Esophagus (tissue), 2 donors: ENCODE measurements around the gene TUBB8. TPM values are rescaled to one million over a fixed set of nuclear protein-coding genes. Genes with fewer than 3 reads are reported as not detected.
"Not testable (repeated sequence)": the region's sequence is repeated elsewhere in the genome, so short reads cannot be mapped to it uniquely, and the experiment has no call there.

Experiments
- H3K27ac ChIP-seq, 2 donors: one replicate each; pipeline ENCODE4 v1.5.1; 2013; ENCODE audit warnings: low read depth in 2 of 2, mild to moderate bottlenecking in 2 of 2, inconsistent platforms in 1 of 2, low read length in 1 of 2, moderate library complexity in 1 of 2
- H3K27me3 ChIP-seq, 2 donors: one replicate each; pipeline ENCODE4 v1.6.1; 2013; ENCODE audit warnings: low read length in 2 of 2, control low read depth in 1 of 2, mild to moderate bottlenecking in 1 of 2; ENCODE audit not compliant: insufficient read depth in 2 of 2, control insufficient read depth in 1 of 2
- H3K36me3 ChIP-seq, 2 donors: one replicate each; pipeline ENCODE4 v1.6.1; 2013; ENCODE audit warnings: low read length in 1 of 2; ENCODE audit not compliant: control insufficient read depth in 2 of 2, insufficient read depth in 2 of 2
- H3K4me1 ChIP-seq, 2 donors: one replicate each; pipeline ENCODE4 v1.6.1; 2013; ENCODE audit warnings: low read length in 1 of 2; ENCODE audit not compliant: control insufficient read depth in 2 of 2, insufficient read depth in 2 of 2
- H3K4me3 ChIP-seq, 2 donors: one replicate each; pipeline ENCODE4 v1.5.1; 2013; ENCODE audit warnings: low read length in 2 of 2, mild to moderate bottlenecking in 2 of 2, low read depth in 1 of 2, moderate library complexity in 1 of 2
- H3K9me3 ChIP-seq, 2 donors: one replicate each; pipeline ENCODE4 v1.6.1; 2013; ENCODE audit warnings: mild to moderate bottlenecking in 2 of 2, low read depth in 1 of 2, low read length in 1 of 2, moderate library complexity in 1 of 2; ENCODE audit not compliant: control insufficient read depth in 2 of 2, insufficient read depth in 1 of 2
- WGBS, 2 donors: extraction: QIAGEN DNeasy Blood & Tissue Kit; methylation state at CpG; one replicate each; pipeline ENCODE4 v1.1.7; 2013; 5-methylcytosine and 5-hydroxymethylcytosine counted together
- polyA plus RNA-seq, 2 donors: library from polyadenylated mRNA; stranded (reverse); fragments of 200-250 nt; gene quantifications; one replicate each; pipeline ENCODE4 v1.2.3, GENCODE V29; 2013
- donor health status: healthy with polysubstance abuse.
- donor health status: Bipolar disorder and iron deficiency.

The TUBB8 gene
- polyA plus RNA-seq, 2 donors: 0.02 TPM; not detected in 1

DNA sequence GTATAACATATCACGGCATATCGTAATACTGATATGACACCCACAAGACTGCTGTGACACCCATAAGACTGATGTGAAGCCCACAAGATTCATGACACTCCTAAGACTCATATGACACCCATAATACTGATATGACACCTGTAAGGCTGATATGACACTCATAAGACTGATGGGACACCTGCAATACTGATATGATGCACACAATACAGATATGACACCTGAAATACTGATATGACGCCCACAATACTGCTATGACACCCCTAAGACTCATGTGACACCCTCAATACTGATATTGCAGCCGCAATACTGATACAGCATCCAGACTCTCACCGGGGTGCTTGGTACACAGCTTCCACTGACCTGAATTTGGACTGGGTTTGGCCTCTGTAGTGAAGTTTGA lies 19.1 kb upstream of the TUBB8 start:
- H3K36me3 ChIP-seq, H3K4me3 ChIP-seq, H3K27me3 ChIP-seq, H3K27ac ChIP-seq, H3K4me1 ChIP-seq, H3K9me3 ChIP-seq: not testable (repeated sequence)
- 69% methylated on average over 5 of the region's 5 CpGs for WGBS, 2 donors

DNA sequence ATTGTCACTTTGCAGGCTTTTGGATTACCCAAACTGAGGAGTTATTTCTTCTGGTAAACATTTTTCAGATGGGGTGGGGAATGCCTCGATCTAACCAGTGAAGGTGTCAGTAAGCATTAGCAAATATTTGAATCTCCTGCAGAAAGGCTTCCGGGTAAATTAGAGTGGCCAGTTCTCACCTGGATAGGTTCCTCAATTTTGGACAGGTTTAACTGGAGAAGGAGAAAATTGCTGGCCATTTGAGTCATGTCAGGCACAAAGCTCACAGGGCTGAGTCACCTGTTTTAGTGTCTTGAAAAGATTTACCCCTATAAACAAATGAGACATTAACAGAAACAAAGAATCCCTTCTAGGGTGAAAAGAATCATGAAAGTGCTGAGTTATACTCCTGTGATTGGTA lies 830 bp upstream of the TUBB8 start:
- H3K4me1 ChIP-seq, H3K9me3 ChIP-seq, H3K27me3 ChIP-seq, H3K36me3 ChIP-seq, H3K4me3 ChIP-seq, H3K27ac ChIP-seq: not testable (repeated sequence)
- WGBS, 2 donors: 69 to 82% methylated on average over 2 of the region's 2 CpGs

DNA sequence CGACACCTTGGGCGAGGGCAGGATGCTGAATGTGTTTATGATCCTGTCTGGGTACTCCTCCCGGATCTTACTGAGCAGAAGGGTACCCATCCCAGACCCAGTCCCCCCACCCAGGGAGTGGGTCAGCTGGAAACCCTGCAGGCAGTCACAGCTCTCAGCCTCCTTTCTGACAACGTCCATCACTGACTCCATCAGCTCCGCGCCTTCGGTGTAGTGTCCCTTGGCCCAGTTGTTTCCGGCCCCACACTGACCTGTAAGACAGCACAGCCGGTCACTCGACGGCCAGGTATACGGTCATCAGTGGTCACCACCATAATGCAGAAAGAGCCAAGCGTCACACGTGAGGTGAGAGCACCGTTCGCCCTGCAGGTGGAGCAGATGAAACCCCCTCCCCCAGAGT lies 1.2 kb downstream of the TUBB8 start:
- H3K4me3 ChIP-seq, H3K27me3 ChIP-seq, H3K9me3 ChIP-seq, H3K4me1 ChIP-seq, H3K36me3 ChIP-seq, H3K27ac ChIP-seq: not testable (repeated sequence)
- 85 to 90% methylated on average over 11 to 16 of the region's 16 CpGs for WGBS, 2 donors

DNA sequence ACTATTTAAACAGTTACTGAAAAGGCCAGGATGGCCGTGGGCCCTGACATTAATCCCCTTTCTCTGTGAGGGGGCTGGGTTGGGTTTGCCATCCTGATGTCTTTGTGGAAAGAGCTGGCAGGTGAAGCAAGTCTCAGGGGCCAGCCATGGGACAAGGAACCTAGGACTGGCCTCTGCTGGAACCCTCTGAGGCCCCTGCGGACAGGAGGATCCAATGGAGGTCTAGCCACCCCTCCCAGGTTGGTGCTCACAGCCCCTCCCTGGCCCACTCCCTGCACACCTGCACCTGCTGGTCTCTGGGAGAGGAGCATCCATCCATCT lies 35.8 kb downstream of the TUBB8 start:
- not testable (repeated sequence) for H3K4me3 ChIP-seq, H3K4me1 ChIP-seq, H3K27me3 ChIP-seq, H3K27ac ChIP-seq, H3K9me3 ChIP-seq, H3K36me3 ChIP-seq
- 52 to 65% methylated on average over 1 of the region's 2 CpGs for WGBS, 2 donors

GRCh38 chr10:12444-13314 lies 36.4 kb downstream of the TUBB8 start:
- not testable (repeated sequence) for H3K27ac ChIP-seq, H3K36me3 ChIP-seq, H3K27me3 ChIP-seq, H3K4me3 ChIP-seq, H3K4me1 ChIP-seq, H3K9me3 ChIP-seq
- 87 to 89% methylated on average over 3 of the region's 15 CpGs for WGBS, 2 donors

- not testable (repeated sequence) for H3K4me3 ChIP-seq, H3K27ac ChIP-seq, H3K4me1 ChIP-seq, H3K36me3 ChIP-seq, H3K27me3 ChIP-seq, H3K9me3 ChIP-seq
- 72 to 73% methylated on average over 16 to 20 of the region's 33 CpGs for WGBS, 2 donors
Observed at GRCh38 chr10:11260-11659, 37.8 kb downstream of the TUBB8 start.

GRCh38 chr10:10261-10971 lies 38.7 kb downstream of the TUBB8 start:
- H3K36me3 ChIP-seq, H3K4me1 ChIP-seq, H3K9me3 ChIP-seq, H3K27ac ChIP-seq, H3K4me3 ChIP-seq, H3K27me3 ChIP-seq: not testable (repeated sequence)
- 75 to 86% methylated on average over 13 to 18 of the region's 42 CpGs for WGBS, 2 donors

Other genes starting within 250 kb of the TUBB8 start
- 10 to 100 TPM; 14.2 to 20.7 TPM for gene ZMYND11, start 86.2 kb upstream of the TUBB8 start, polyA plus RNA-seq